ENCODE data around the gene VANGL2. TPM values are rescaled to one million over a fixed set of nuclear protein-coding genes. Genes with fewer than 3 reads are reported as not detected.

VANGL2 gene
- total and polyA plus RNA-seq, 9 of the 15 experiments (the other 6 are each of a cell fraction or from before 2014, with no cell fraction given) = 0.28 to 4.0 (median 0.98) TPM

DNA sequence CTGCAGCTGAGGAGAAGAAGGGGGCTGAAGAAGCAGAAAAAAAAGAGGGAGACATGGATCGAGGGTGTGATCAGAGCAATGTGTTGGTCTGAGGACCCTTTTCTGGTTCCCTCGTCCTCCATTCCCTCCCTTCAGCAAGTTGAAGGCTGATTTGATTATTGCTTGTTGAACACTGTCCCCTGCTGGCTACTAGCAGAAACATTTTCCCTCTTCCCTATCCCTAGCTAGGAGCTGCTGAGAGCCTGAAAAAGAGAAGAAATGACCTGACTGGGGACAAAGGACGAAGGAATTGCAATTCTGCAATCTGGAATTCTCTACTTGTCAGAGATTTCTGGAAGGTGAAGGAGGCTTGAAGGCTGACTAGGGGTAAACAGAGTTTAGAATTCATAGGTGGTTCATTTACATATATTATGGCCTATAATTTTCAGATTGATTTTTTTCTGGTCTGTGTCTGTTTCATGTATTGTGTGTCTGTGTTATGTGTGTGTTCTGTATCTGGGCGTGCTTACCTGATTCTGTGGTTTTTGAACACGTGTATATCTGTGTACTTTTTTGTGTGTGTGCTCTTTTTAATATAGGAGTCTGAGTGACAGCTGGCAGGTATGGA is 23.7 kb upstream of the VANGL2 start (continued):
- TF ChIP-seq, protein P1, sequence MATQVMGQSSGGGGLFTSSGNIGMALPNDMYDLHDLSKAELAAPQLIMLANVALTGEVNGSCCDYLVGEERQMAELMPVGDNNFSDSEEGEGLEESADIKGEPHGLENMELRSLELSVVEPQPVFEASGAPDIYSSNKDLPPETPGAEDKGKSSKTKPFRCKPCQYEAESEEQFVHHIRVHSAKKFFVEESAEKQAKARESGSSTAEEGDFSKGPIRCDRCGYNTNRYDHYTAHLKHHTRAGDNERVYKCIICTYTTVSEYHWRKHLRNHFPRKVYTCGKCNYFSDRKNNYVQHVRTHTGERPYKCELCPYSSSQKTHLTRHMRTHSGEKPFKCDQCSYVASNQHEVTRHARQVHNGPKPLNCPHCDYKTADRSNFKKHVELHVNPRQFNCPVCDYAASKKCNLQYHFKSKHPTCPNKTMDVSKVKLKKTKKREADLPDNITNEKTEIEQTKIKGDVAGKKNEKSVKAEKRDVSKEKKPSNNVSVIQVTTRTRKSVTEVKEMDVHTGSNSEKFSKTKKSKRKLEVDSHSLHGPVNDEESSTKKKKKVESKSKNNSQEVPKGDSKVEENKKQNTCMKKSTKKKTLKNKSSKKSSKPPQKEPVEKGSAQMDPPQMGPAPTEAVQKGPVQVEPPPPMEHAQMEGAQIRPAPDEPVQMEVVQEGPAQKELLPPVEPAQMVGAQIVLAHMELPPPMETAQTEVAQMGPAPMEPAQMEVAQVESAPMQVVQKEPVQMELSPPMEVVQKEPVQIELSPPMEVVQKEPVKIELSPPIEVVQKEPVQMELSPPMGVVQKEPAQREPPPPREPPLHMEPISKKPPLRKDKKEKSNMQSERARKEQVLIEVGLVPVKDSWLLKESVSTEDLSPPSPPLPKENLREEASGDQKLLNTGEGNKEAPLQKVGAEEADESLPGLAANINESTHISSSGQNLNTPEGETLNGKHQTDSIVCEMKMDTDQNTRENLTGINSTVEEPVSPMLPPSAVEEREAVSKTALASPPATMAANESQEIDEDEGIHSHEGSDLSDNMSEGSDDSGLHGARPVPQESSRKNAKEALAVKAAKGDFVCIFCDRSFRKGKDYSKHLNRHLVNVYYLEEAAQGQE (IDR thresholded peaks at IDR 0.05; ENCODE audit: borderline replicate concordance) = peak; percentile 90
- TF ChIP-seq, protein P1 (CRISPR knock-in tag; IDR thresholded peaks at IDR 0.05; ENCODE audit: low read depth) = no peak
- TF ChIP-seq FOXK2 (conservative IDR thresholded peaks at IDR 0.05 in 1 of 2, IDR thresholded peaks at IDR 0.05 in 1 of 2; ENCODE audit: low read depth in 2 of 2) = no peak
- no peak for TF ChIP-seq PCBP1 (IDR thresholded peaks at IDR 0.05; ENCODE audit: low read depth, low read length, poor library complexity, severe bottlenecking)
- 0 out of 2 replicates have a peak, but pooled peaks have one; percentile 70 for TF ChIP-seq KAT7 (CRISPR knock-in tag; IDR thresholded peaks at IDR 0.05; ENCODE audit: borderline replicate concordance)
- no peak for TF ChIP-seq FOXP1 (CRISPR knock-in tag; IDR thresholded peaks at IDR 0.05)
- TF ChIP-seq RBM25 (IDR thresholded peaks at IDR 0.05; ENCODE audit: low read depth, low read length, severe bottlenecking) = no peak
- TF ChIP-seq SMC3 (conservative IDR thresholded peaks at IDR 0.05; ENCODE audit: insufficient read depth, low read depth, low read length) = peak; percentile 96
- TF ChIP-seq, protein P2, sequence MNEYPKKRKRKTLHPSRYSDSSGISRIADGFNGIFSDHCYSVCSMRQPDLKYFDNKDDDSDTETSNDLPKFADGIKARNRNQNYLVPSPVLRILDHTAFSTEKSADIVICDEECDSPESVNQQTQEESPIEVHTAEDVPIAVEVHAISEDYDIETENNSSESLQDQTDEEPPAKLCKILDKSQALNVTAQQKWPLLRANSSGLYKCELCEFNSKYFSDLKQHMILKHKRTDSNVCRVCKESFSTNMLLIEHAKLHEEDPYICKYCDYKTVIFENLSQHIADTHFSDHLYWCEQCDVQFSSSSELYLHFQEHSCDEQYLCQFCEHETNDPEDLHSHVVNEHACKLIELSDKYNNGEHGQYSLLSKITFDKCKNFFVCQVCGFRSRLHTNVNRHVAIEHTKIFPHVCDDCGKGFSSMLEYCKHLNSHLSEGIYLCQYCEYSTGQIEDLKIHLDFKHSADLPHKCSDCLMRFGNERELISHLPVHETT (CRISPR knock-in tag; conservative IDR thresholded peaks at IDR 0.05 in 1 of 2, IDR thresholded peaks at IDR 0.05 in 1 of 2) = no peak
- TF ChIP-seq GABPA (tag; conservative IDR thresholded peaks at IDR 0.05; ENCODE audit: low read depth) = no peak
- 0 out of 3 replicates have a peak, but pooled peaks of 1 of the 2 experiments have one; percentile 11 for TF ChIP-seq CBX3 (IDR thresholded peaks at IDR 0.05; ENCODE audit: borderline replicate concordance in 1 of 2, low read length in 2 of 2)
- no peak for TF ChIP-seq ZNF12 (CRISPR knock-in tag; IDR thresholded peaks at IDR 0.05)

Measured in K562 (cell line).